Caco-2 (cell line): Measurements from ENCODE around the gene FNDC3B. TPM values are rescaled to one million over a fixed set of nuclear protein-coding genes. Genes with fewer than 3 reads are reported as not detected.

Experiments used
- BruUV-seq: library from RNA; stranded (reverse); fragments of 400-500 nt; replicated peaks from 2 replicates; lab custom pipeline; 2021; lab: Mats Ljungman, UMichigan
- CTCF ChIA-PET: fragments of 300-600 bp; sonication (Branson Sonifier 250); formaldehyde crosslinking; loops from one replicate; lab custom pipeline; 2022; ENCODE audit warnings: antibody characterized with exemption; lab: Charles Lee
- POLR2A ChIA-PET: fragments of 300-600 bp; sonication (Branson Sonifier 250); formaldehyde crosslinking; loops from one replicate; lab custom pipeline; 2022; ENCODE audit warnings: antibody characterized with exemption; lab: Charles Lee
- DNase-seq, 2 experiments: peaks; one replicate each; pipeline versions ENCODE4 v3.0.0 to v3.0.0-alpha.2; 2020 to 2022
- H3K27me3 ChIP-seq: replicated peaks from 2 replicates; pipeline ENCODE4 v1.6.0; 2011; ENCODE audit warnings: low read length; ENCODE audit not compliant: control insufficient read depth, insufficient read depth
- H3K36me3 ChIP-seq: 2 replicates; pipeline ENCODE4 v1.5.1; 2011; ENCODE audit warnings: low read length; ENCODE audit not compliant: control insufficient read depth, insufficient read depth
- H3K4me1 ChIP-seq: fragments of 250-450 bp; sonication (Bioruptor Pico); 2 replicates; pipeline ENCODE4 v1.5.1; 2020; ENCODE audit warnings: mild to moderate bottlenecking
- H3K4me3 ChIP-seq: 2 replicates; pipeline ENCODE4 v1.5.1; 2011; ENCODE audit warnings: low read depth, mild to moderate bottlenecking, control low read depth, low read length
- H3K9me3 ChIP-seq: fragments of 250-450 bp; sonication (Bioruptor Pico); 2 replicates; pipeline ENCODE4 v1.5.1; 2020; ENCODE audit warnings: mild to moderate bottlenecking, moderate library complexity
- H3K27ac Mint-ChIP-seq: one replicate; pipeline ENCODE4 v1.8.0; 2022; ENCODE audit warnings: mixed read lengths; ENCODE audit not compliant: unreplicated experiment
- H3K27me3 Mint-ChIP-seq: one replicate; pipeline ENCODE4 v1.8.0; 2022; ENCODE audit warnings: mixed read lengths; ENCODE audit not compliant: insufficient read depth, unreplicated experiment
- H3K36me3 Mint-ChIP-seq: one replicate; pipeline ENCODE4 v1.8.0; 2022; ENCODE audit warnings: mild to moderate bottlenecking, mixed read lengths; ENCODE audit not compliant: insufficient read depth, unreplicated experiment
- H3K4me1 Mint-ChIP-seq: one replicate; pipeline ENCODE4 v1.8.0; 2022; ENCODE audit warnings: low read depth, mixed read lengths; ENCODE audit not compliant: unreplicated experiment
- H3K4me3 Mint-ChIP-seq: one replicate; pipeline ENCODE4 v1.8.0; 2022; ENCODE audit warnings: mild to moderate bottlenecking, moderate library complexity, mixed read lengths; ENCODE audit not compliant: unreplicated experiment
- H3K9me3 Mint-ChIP-seq: one replicate; pipeline ENCODE4 v1.8.0; 2022; ENCODE audit warnings: mixed read lengths; ENCODE audit not compliant: unreplicated experiment
- CTCF ChIP-seq, 2 experiments: fragments of 200-600 bp in 1 of 2; IDR thresholded peaks; 1 replicate in 1 of 2; 2 replicates in 1 of 2; pipeline versions ENCODE4 v1.5.1 to v1.8.0; 2011 to 2022; ENCODE audit warnings: antibody characterized with exemption in 1 of 2, control low read depth in 1 of 2, inconsistent platforms in 1 of 2, low read depth in 1 of 2, low read length in 1 of 2, mild to moderate bottlenecking in 1 of 2, moderate library complexity in 1 of 2; ENCODE audit not compliant: insufficient read depth in 1 of 2, severe bottlenecking in 1 of 2, unreplicated experiment in 1 of 2
- intact Hi-C: fragments of 100-400 bp; cut with micrococcal nuclease; formaldehyde crosslinking; loops from one replicate; pipeline ENCODE4 v1.10.0; 2022; ENCODE audit not compliant: unreplicated experiment
- total RNA-seq: library from RNA; stranded (reverse); gene quantifications from 2 replicates; pipeline ENCODE4 v1.2.3, GENCODE V29; 2022

FNDC3B gene
- total RNA-seq, 1 experiment from 2014 or later, result 59.8 TPM

DNA sequence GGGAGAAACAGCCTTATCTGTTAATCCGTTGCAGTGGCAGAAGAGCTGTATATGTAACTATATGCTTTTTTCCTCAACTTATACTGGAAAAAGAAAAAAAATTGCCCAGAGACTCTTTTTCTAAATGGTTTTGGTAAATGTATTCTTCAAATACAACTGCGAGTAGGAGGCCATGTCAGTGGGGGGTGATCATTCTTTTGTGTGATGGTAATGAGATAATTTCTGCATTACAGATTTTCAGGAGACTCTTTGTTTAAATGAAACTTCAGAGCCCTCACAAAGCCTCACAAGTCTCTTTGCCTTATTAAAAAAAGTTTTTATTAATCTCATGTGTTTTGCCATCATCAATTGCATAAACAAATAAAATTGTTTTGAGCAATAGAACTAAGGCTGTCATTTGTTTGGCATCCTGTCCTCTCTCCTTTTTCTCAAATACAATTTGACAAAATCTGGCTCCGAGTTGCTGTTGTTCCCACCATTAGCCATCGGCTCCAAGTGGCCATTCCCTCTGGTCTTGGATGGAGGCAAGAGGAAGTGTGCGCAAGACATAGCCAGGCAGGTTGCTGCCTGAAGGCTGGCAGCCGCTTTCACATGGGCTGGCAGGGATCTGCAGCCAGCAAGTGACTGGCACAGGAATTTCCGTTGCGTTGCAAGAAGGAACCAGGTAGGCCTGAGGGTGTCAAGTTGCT lies 116.7 kb downstream of the FNDC3B start:
- no peak for TF ChIP-seq CTCF (IDR thresholded peaks at IDR 0.05; ENCODE audit: insufficient read depth in 1 of 2, low read depth in 1 of 2, low read length in 1 of 2, severe bottlenecking in 1 of 2, unreplicated experiment in 1 of 2)
- Histone ChIP-seq H3K9me3 (no peaks in the 10 kb centered on the region), H3K4me1 (no peaks in the 10 kb centered on the region), H3K4me3 (no peak overlapping the region), H3K27me3 (no peaks in the 10 kb centered on the region), H3K36me3 (no peaks in the 10 kb centered on the region)
- Mint-ChIP-seq H3K36me3 (peaks cover 15% of the 10 kb centered on the region), H3K27ac (no peak overlapping the region), H3K27me3 (no peaks in the 10 kb centered on the region), H3K9me3 (no peaks in the 10 kb centered on the region), H3K4me1 (peaks cover 25% of the 10 kb centered on the region), H3K4me3 (no peak overlapping the region)
- no TSS peak for BruUV-seq
- DNase-seq, result no peak
- POLR2A ChIA-PET, result no interaction called here
- intact Hi-C loops, result no loop called here
- CTCF ChIA-PET, result no interaction called here

DNA sequence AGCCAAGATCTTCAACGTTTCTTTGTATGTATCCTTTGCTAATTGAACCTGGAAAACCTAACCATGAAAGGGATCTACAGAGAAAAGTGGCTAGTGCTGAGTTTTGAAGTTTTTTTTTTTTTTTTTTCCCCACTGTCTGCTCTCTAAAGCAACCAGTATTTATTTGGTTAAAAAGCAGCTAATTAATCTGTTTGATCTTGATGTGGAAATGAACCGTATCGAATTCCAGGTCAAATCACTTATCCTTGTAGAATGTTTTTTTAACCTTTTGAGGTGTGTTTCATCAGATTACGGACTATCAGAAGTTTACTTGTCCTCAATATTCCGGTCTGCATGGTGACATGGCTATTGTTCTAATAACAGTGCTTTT lies 117.2 kb downstream of the FNDC3B start:
- Histone ChIP-seq H3K9me3 (no peaks in the 10 kb centered on the region), H3K36me3 (no peaks in the 10 kb centered on the region), H3K4me3 (no peak overlapping the region), H3K27me3 (no peaks in the 10 kb centered on the region), H3K4me1 (no peaks in the 10 kb centered on the region)
- Mint-ChIP-seq H3K36me3 (peaks cover 15% of the 10 kb centered on the region), H3K27me3 (no peaks in the 10 kb centered on the region), H3K9me3 (no peaks in the 10 kb centered on the region), H3K27ac (no peak overlapping the region), H3K4me1 (peaks cover 25% of the 10 kb centered on the region), H3K4me3 (no peak overlapping the region)
- BruUV-seq, result no TSS peak
- no peak for TF ChIP-seq CTCF (IDR thresholded peaks at IDR 0.05; ENCODE audit: insufficient read depth in 1 of 2, low read depth in 1 of 2, low read length in 1 of 2, severe bottlenecking in 1 of 2, unreplicated experiment in 1 of 2)
- no peak for DNase-seq
- intact Hi-C loops, result no loop called here
- ChIA-PET POLR2A (no interaction called here), CTCF (no interaction called here)

DNA sequence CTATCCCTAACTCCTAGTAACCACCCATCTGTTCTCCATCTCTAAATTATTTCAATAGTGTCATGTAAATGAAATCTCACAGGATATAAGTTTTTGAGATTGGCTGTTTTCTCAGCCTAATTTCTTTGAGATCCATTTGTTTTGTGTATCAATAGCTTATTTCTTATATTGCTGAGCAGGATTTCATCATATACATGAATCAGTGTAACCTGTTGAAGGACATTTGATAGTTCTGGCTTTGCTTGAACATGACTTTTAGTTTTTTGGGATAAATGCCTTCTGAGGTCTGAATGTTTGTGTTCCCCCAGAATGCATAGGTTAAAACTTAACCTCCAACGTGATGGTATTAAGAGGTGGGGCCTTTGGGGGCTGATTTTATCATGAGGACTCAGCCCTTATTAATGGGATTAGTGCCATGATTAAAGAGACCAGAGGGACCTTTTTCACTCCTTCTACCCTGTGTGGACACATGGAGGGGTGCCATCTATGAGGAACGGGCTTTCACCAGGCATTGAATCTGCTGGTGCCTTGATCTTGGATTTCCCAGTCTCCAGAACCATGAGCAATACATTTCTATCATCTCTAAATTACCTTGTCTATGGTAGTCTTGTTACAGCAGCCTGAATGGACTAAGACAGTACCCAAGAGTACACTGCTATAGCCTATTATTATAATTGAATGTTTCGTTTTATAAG lies 118.3 kb downstream of the FNDC3B start:
- Histone ChIP-seq H3K9me3 (no peaks in the 10 kb centered on the region), H3K4me1 (no peaks in the 10 kb centered on the region), H3K4me3 (no peak overlapping the region), H3K36me3 (no peaks in the 10 kb centered on the region), H3K27me3 (no peaks in the 10 kb centered on the region)
- intact Hi-C loops, result no loop called here
- Mint-ChIP-seq H3K27me3 (no peaks in the 10 kb centered on the region), H3K9me3 (no peaks in the 10 kb centered on the region), H3K36me3 (peaks cover 14% of the 10 kb centered on the region), H3K27ac (no peak overlapping the region), H3K4me3 (no peak overlapping the region), H3K4me1 (peaks cover 17% of the 10 kb centered on the region)
- no peak for TF ChIP-seq CTCF (IDR thresholded peaks at IDR 0.05; ENCODE audit: insufficient read depth in 1 of 2, low read depth in 1 of 2, low read length in 1 of 2, severe bottlenecking in 1 of 2, unreplicated experiment in 1 of 2)
- BruUV-seq, result no TSS peak
- DNase-seq, result no peak
- ChIA-PET CTCF (no interaction called here), POLR2A (no interaction called here)
